H54 (cell line): ENCODE data around the gene PPIF.
A peak's percentile ranks its signal among the peaks of the same experiment; 100 is the strongest.

Source experiments
- DNase-seq: peaks from one replicate; pipeline ENCODE4 v3.0.0; 2011; ENCODE audit warnings: low spot score, mixed read lengths; ENCODE audit not compliant: insufficient read length
- FAIRE-seq: peaks from 3 replicates; lab custom pipeline; 2011; peaks lifted over from hg19 to GRCh38; lab: Jason Lieb, UNC
- POLR2A ChIP-seq: IDR thresholded peaks from 2 replicates; pipeline ENCODE4 v1.6.1; 2011; ENCODE audit warnings: low read depth, mild to moderate bottlenecking, low read length

Gene PPIF

DNA sequence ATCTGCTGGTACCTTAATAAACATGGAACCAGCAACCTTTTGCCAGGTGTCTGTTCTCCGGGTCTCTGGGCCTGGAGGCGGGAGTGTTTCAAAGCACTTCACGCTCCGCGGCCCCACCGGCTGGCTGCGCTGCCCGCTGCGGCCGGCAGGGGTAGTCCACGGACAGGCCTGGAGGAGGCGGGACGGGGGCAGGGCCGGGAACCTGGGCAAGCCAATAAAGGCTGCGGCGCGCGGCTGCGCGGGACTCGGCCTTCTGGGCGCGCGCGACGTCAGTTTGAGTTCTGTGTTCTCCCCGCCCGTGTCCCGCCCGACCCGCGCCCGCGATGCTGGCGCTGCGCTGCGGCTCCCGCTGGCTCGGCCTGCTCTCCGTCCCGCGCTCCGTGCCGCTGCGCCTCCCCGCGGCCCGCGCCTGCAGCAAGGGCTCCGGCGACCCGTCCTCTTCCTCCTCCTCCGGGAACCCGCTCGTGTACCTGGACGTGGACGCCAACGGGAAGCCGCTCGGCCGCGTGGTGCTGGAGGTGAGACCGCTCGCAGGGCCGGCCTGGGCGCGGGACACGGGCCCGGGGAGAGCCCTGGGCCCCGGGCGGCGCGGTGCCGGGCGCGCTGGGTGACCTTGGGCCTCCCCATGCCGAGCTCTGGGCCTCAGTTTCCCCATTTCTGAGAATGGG, at the start of gene PPIF:
Gene PPIF, plus strand, starts transcription at position 244 of the 668 bp plus-strand sequence. Its CDS starts 80 bp downstream, at position 324.
- peak; percentile 98 for TF ChIP-seq POLR2A
- FAIRE-seq (no peak), DNase-seq (peak; percentile 99)

DNA sequence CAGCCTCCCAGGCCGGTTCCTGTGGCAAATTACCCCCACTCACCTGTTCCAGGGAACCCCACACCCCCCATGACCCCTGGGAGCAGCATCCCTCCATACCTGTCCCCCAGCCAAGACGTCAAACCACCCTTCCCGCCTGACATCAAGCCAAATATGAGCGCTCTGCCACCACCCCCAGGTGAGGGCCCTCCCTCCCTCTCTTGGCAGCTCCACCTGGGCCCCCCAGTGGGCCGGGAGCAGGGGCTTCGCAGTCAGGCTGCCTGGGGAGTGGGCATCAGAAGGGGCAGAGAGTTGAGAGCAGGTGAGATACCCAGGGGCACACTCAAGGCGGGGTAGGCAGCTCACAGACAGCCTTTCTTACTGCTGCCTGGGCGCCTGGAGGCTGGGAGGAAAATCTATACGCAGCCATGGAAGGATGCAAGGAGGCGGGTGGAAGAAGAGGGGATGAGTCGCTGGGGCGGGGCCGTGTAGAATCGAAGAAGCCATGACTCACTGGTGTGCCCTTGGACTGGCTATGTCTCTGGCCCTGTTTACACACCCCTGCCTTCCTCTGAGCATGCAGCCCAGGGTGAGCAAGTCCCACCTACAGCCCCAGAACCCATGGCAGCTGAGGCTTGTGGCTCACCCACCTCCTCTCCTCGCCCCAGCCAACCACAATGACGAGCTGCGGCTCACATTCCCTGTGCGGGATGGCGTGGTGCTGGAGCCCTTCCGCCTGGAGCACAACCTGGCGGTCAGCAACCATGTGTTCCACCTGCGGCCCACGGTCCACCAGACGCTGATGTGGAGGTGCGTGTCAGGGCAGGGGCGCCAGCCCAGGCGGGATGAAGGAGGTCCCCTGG, 48.6 kb upstream of the PPIF start:
- no peak for TF ChIP-seq POLR2A
- FAIRE-seq: peak; percentile 82
- DNase-seq: peak; percentile 99

DNA sequence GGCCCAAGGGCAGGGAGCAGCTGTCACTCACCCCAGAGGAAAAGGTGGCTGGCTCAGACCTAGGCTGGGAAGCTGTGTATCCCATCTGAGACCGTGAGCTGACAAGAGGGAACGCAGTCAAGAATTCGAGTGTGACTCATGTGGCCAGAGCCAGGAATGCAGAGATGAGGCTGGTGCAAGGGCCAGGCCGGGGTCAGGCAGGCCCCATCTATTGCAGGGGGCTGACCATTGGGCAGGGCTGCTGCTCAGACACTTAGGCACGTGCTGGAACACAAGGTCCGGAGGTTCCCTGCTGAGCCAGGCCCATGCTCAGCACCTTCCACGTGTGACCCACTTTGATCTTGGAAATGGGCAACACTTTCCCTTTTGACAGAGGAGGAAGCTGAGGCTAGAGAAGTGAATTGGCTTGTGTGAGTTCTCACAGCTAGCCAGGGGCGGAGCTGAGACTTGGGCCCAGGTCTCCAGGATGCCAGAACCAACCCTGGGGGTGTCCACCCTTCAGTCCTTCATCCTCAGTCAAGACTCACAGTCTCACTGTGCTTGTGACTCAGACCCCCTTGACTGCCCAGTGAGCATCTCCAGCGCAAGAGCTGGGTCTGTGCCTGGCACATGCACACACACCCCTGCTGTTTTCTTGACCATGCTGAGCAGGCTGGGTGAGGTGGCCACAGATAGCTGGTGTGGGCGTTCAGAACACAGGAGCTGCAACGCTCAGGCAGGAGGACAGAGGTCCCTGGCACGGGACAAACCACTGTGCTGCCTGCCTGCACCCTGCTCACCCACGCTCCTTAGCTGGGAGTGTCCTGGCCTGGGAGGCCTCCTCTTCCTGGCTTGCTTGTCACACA, 47.6 kb upstream of the PPIF start:
- FAIRE-seq (peak; percentile 82), DNase-seq (peak; percentile 99)
- peak; percentile 14; the same call in 1 of the 2 replicates for TF ChIP-seq POLR2A

DNA sequence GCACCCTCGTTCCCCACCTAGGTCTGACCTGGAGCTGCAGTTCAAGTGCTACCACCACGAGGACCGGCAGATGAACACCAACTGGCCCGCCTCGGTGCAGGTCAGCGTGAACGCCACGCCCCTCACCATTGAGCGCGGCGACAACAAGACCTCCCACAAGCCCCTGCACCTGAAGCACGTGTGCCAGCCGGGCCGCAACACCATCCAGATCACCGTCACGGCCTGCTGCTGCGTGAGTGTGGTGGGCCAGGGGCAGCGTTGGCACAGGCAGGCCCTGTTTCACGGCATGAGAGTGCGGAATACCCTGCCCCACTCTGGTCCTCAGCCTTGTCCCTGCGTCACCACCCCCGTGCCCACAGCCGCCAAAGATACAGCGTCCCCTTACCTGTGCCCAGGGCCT, 46.6 kb upstream of the PPIF start:
- FAIRE-seq (no peak), DNase-seq (no peak)
- no peak for TF ChIP-seq POLR2A

DNA sequence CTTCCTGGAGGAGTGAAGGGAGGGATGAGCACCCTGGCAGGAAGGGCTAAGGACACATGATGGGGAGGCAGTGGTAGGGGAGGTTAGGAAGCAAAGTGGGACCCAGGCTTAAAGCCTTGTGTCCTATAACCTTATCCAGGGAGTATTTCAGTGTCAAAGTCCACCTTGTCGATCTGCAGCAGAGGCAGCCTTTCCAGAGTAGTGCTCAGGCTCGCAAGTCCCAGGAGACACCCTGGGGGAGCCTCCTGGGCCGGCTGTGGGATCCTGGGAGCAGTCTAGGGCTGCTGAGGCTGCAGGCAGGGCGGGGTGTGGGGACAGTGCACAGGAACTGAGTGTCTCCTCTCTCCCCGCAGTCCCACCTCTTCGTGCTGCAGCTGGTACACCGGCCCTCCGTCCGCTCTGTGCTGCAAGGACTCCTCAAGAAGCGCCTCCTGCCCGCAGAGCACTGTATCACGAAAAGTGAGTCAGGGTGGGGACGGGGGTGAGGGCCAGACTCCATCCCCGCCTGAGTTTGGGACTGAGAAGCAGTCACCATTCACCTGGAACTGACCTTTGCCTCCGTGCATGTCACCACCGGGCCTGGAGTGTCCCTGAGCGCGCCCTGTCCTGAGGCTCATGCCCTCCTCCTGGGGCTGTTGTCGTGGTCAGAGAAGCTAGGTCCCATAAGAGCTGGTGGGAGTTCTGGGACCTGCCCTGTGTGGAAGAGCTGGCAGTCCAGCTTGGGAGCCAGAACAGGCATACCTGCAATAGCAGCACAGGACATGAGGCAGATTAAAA, 45.3 kb upstream of the PPIF start:
- TF ChIP-seq POLR2A: no peak
- FAIRE-seq (no peak), DNase-seq (no peak)

DNA sequence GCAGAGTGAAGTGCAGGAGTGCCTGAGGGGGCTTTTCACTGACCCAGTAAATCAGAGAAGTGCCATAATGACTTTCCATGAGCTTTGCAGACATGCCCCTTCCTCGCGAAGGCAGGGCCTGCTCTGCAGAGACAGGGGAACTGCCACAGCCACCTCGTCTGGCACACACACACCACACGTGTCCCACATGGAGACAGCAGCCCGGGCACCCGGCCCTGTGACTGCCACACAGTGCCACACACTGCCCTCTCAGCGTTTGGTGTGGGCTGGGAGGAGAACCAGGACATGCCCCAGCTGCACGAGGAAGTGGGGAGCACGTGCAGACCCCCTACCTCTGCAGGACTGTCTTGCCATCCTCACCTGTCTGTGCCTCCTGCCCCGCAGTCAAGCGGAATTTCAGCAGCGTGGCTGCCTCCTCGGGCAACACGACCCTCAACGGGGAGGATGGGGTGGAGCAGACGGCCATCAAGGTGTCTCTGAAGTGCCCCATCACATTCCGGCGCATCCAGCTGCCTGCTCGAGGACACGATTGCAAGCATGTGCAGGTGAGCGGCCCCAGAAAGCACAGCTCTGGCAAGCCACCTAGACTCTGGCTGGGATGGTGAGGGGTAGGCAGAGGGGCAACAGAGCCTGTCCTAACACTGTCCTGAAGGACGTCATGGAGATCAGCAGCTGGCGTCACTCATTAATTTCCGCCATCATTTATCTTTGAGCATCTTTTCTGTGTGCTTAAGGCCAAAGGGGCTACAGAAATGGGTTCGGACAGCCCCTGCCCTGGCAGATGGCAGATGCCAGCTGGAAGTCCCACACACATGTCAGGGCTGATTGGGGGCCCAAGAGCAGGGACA, 43.4 kb upstream of the PPIF start:
- no peak for DNase-seq
- no peak for FAIRE-seq
- no peak for TF ChIP-seq POLR2A

DNA sequence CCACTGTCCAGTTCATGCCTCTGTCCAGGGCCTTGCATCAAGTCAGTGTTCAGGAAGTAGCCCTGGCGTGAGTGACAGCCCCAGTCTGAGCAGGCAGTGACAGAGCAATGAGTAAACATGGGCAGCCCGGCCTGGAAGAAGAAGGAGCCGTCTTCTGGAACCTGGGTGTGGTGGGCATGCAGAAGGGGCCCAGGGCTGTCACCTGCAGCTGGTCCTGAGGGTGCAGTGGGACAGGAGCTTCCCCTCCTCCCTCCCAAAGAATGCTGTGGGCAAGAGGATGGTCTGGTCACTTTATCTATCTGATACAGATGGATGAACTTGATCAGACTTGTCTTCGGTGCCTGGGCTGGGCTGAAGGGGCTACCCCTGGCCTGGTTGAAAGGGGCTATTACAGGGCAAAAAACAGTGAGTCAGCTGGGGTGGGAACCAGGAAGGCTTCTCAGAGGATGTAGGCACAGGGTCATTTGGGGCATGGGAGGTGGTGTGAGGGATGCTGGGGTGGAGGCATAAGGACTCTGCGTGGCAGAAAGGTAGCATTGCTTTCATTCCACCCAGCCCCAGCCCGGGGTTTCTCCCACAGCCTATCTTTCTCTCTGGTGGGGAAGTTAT, 42.7 kb upstream of the PPIF start:
- DNase-seq (no peak), FAIRE-seq (no peak)
- no peak for TF ChIP-seq POLR2A

DNA sequence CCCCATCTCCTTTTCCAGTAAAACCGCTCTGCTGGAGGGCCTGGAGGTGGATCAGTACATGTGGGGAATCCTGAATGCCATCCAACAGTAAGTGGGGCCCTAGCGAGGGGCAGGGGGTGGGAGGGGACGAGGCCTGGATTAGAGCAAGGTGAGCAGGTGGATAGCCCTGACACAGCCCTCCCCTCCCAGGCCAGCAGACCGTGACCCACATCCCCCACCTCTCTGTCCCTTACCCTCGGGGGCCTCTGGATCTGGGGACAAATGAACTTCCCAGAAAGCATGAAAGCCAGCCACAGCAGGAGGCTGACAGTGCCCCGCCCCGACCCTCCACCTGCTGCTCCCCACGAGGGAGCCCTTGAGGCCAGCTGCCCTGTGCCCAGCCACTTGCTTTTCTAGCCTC, 41.8 kb upstream of the PPIF start:
- TF ChIP-seq POLR2A: no peak
- DNase-seq: no peak
- no peak for FAIRE-seq

DNA sequence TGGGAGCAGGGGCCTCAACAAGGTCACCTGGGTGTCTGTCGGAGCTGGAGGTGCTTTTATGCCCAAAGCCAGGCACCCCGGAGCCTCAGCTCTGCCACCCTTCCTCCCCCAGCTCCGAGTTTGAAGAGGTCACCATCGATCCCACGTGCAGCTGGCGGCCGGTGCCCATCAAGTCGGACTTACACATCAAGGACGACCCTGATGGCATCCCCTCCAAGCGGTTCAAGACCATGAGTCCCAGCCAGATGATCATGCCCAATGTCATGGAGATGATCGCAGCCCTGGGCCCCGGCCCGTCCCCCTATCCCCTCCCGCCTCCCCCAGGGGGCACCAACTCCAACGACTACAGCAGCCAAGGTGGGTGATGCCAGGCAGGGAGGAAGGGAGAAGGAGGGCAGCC, 41.3 kb upstream of the PPIF start:
- no peak for TF ChIP-seq POLR2A
- DNase-seq (no peak), FAIRE-seq (no peak)

DNA sequence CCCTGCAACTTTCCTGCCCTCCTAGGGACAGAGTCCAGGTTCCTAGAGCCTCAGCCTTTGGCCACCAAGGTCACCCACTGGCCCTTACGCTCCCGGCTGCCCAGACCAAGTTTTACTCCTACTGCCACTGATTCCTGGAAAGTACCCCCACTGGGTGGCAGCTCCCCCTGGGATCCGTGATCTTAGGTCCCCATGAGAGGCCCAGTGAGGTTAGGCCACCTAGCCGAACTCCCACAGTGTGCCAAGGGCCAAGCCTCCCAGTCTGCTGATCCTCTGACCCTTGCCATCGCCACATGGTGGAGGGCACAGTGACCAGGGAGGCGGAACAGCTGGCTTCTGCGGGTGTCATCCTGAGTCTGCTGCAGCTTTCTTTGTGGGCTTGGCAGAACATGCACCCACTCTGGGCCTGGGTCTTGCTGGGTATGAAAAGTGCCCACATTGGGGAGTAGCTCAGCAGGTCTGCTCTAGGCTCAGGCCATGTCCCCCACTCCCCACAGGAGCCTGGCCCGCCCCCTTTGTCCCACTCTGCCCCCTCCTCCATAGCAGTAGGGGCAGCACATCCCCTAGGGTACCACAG, 40.5 kb upstream of the PPIF start:
- FAIRE-seq (no peak), DNase-seq (no peak)
- TF ChIP-seq POLR2A: no peak

DNA sequence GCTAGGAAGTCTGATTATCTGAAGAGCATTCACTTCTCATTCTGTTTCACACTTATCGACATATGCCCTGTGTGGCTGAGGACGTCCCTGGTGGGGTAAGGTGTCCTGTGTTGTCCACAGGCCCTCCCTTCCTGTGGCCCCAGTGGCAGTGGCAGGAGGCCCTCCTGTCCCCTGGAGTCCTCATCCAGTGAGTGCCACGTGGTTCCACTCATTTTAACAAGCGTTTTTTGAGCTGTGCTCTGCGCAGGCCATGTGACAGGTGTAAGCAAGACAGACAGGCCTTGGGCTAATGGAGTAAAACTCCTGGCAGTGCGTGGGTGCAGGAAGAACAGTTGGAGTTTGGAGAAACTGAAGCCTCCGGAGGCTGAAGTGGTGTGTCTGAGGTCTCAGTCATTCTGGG, 39.3 kb upstream of the PPIF start:
- no peak for TF ChIP-seq POLR2A
- no peak for FAIRE-seq
- DNase-seq: no peak

DNA sequence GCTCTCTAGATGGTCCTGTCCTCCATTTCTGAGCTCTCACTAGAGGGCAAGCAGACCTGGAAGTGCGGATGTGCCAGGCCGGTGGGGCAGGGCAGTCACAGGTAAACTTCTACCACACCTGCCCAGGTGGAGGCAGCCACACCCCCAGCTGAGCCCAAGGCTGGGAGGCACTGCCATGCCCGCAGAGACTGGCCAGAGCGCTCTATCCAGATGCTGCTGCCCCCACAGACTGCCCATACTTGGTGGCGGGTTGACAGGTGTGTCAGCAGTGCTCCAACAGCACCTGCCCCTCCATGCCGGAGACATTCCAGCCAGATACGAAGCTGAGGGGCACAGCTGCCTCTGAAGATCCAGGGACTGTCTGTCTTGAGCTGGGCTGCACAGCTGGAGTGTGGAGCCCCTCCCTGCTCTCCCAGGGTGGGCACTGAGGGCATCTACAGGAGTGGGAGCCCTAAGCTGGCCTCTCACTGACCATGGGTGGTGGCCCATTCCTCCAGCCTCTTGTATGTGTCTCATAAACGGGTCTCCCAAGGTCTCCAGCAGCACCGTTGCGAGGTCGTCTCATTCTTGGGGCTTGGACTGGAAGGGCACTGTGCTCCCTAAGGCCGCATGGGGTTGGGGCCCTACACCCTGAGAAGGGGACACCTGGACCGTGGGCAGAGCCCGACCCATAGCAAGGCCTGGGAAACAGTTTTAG, 38.2 kb upstream of the PPIF start:
- FAIRE-seq (no peak), DNase-seq (no peak)
- no peak for TF ChIP-seq POLR2A
